ENCODE data around the gene KIF26B.

DNA sequence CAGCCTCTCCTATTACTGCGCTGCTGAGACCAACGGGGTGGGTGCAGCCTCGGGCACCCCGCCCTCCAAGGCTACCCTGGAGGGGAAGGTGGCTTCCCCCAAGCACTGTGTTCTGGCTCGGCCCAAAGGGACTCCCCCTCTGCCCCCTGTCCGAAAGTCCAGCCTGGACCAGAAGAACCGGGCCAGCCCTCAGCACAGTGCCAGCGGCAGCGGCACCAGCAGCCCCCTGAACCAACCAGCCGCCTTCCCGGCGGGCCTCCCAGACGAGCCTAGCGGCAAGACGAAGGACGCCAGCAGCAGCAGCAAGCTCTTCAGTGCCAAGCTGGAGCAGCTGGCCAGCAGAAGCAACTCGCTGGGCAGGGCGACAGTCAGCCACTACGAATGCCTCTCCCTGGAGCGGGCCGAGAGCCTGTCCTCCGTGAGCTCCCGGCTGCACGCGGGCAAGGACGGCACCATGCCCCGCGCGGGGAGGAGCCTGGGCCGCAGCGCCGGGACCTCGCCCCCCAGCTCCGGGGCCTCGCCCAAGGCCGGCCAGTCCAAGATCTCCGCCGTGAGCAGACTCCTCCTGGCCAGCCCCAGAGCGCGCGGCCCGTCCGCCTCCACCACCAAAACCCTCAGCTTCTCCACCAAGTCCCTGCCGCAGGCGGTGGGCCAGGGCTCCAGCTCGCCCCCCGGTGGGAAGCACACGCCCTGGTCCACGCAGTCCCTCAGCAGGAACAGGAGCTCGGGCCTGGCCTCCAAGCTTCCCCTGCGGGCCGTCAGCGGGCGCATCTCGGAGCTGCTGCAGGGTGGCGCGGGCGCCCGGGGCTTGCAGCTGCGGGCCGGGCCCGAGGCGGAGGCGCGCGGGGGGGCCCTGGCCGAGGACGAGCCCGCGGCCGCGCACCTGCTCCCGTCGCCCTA, 533.1 kb downstream of the KIF26B start:
- no peak for TF ChIP-seq POLR2A (IDR thresholded peaks at IDR 0.05; ENCODE audit: extremely low read depth, insufficient read length)
- TF ChIP-seq, protein P1, sequence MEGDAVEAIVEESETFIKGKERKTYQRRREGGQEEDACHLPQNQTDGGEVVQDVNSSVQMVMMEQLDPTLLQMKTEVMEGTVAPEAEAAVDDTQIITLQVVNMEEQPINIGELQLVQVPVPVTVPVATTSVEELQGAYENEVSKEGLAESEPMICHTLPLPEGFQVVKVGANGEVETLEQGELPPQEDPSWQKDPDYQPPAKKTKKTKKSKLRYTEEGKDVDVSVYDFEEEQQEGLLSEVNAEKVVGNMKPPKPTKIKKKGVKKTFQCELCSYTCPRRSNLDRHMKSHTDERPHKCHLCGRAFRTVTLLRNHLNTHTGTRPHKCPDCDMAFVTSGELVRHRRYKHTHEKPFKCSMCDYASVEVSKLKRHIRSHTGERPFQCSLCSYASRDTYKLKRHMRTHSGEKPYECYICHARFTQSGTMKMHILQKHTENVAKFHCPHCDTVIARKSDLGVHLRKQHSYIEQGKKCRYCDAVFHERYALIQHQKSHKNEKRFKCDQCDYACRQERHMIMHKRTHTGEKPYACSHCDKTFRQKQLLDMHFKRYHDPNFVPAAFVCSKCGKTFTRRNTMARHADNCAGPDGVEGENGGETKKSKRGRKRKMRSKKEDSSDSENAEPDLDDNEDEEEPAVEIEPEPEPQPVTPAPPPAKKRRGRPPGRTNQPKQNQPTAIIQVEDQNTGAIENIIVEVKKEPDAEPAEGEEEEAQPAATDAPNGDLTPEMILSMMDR (IDR thresholded peaks at IDR 0.05; ENCODE audit: low read depth, low read length): peak; percentile 17
- no peak for TF ChIP-seq MAX (IDR thresholded peaks at IDR 0.05; ENCODE audit: low read depth, low read length)

Measured in NB4 (cell line).